NCI-H128 (cell line): ENCODE results near the gene SLC22A23.

Source experiments
- DNase-seq: peaks from one replicate; lab custom pipeline; 2025; ENCODE audit not compliant: unreplicated experiment; lab: John Stamatoyannopoulos, UW

Gene SLC22A23

GRCh38 chr6:3446184-3446583 lies 10.7 kb downstream of the SLC22A23 start:
- DNase-seq, result no peak

GRCh38 chr6:3444276-3445088 lies 12.4 kb downstream of the SLC22A23 start:
- DNase-seq, result no peak

- no peak for DNase-seq
Observed at GRCh38 chr6:3443221-3443515, 13.7 kb downstream of the SLC22A23 start.

- DNase-seq, result no peak
Observed at GRCh38 chr6:3442431-3443220, 14.2 kb downstream of the SLC22A23 start.

- DNase-seq, result no peak
Observed at GRCh38 chr6:3440911-3441310, 15.9 kb downstream of the SLC22A23 start.

- DNase-seq, result no peak
Observed at GRCh38 chr6:3439961-3440360, 16.9 kb downstream of the SLC22A23 start.

GRCh38 chr6:3438190-3439167 lies 18.4 kb downstream of the SLC22A23 start:
- DNase-seq, result peak; percentile 24

- DNase-seq, result no peak
Observed at GRCh38 chr6:3433005-3433404, 23.8 kb downstream of the SLC22A23 start.

GRCh38 chr6:3432416-3432815 lies 24.4 kb downstream of the SLC22A23 start:
- no peak for DNase-seq

- DNase-seq, result no peak
Observed at GRCh38 chr6:3431994-3432393, 24.9 kb downstream of the SLC22A23 start.

- DNase-seq, result no peak
Observed at GRCh38 chr6:3429211-3429610, 27.6 kb downstream of the SLC22A23 start.

GRCh38 chr6:3428700-3429099 lies 28.1 kb downstream of the SLC22A23 start:
- DNase-seq, result no peak

GRCh38 chr6:3428247-3428646 lies 28.6 kb downstream of the SLC22A23 start:
- DNase-seq, result no peak

- no peak for DNase-seq
Observed at GRCh38 chr6:3427687-3428085, 29.2 kb downstream of the SLC22A23 start.

GRCh38 chr6:3426927-3427686 lies 29.7 kb downstream of the SLC22A23 start:
- no peak for DNase-seq

- DNase-seq, result no peak
Observed at GRCh38 chr6:3426091-3426926, 30.5 kb downstream of the SLC22A23 start.

- no peak for DNase-seq
Observed at GRCh38 chr6:3425574-3425973, 31.3 kb downstream of the SLC22A23 start.

- no peak for DNase-seq
Observed at GRCh38 chr6:3424185-3424927, 32.5 kb downstream of the SLC22A23 start.
